Fibroblast of skin of left quadriceps (primary cell): ENCODE data around the gene EPHA2.

Source experiments
- DNase-seq, 2 experiments: peaks; one replicate each; pipeline ENCODE4 v3.0.0-alpha.2; 2013; ENCODE audit warnings: low read depth in 2 of 2

Gene EPHA2

GRCh38 chr1:16134906-16135305 is 21.0 kb downstream of the EPHA2 start:
- no peak for DNase-seq

GRCh38 chr1:16134066-16134801 is 21.6 kb downstream of the EPHA2 start:
- no peak for DNase-seq

GRCh38 chr1:16133007-16133961 is 22.6 kb downstream of the EPHA2 start:
- DNase-seq, result no peak

- no peak for DNase-seq
Observed at GRCh38 chr1:16132325-16132785, 23.5 kb downstream of the EPHA2 start.

- no peak for DNase-seq
Observed at GRCh38 chr1:16131636-16132324, 24.1 kb downstream of the EPHA2 start.

GRCh38 chr1:16130827-16131226 is 25.0 kb downstream of the EPHA2 start:
- DNase-seq, result no peak

GRCh38 chr1:16129921-16130543 is 25.8 kb downstream of the EPHA2 start:
- DNase-seq, result no peak

GRCh38 chr1:16129316-16129715 is 26.6 kb downstream of the EPHA2 start:
- no peak for DNase-seq

GRCh38 chr1:16128338-16128741 is 27.5 kb downstream of the EPHA2 start:
- DNase-seq, result no peak

- DNase-seq, result no peak
Observed at GRCh38 chr1:16127676-16128337, 28.1 kb downstream of the EPHA2 start.

GRCh38 chr1:16126743-16127515 is 28.9 kb downstream of the EPHA2 start:
- DNase-seq, result no peak

GRCh38 chr1:16126160-16126559 is 29.7 kb downstream of the EPHA2 start:
- DNase-seq, result no peak

- no peak for DNase-seq
Observed at GRCh38 chr1:16125483-16125882, 30.4 kb downstream of the EPHA2 start.

- no peak for DNase-seq
Observed at GRCh38 chr1:16125088-16125470, 30.8 kb downstream of the EPHA2 start.

- DNase-seq, result no peak
Observed at GRCh38 chr1:16124377-16125087, 31.3 kb downstream of the EPHA2 start.

GRCh38 chr1:16122916-16123315 is 33.0 kb downstream of the EPHA2 start:
- DNase-seq, result peak; percentile 86 to 89

GRCh38 chr1:16122350-16122881 is 33.5 kb downstream of the EPHA2 start:
- DNase-seq, result no peak

- no peak for DNase-seq
Observed at GRCh38 chr1:16120940-16121410, 34.9 kb downstream of the EPHA2 start.

- DNase-seq, result no peak
Observed at GRCh38 chr1:16120407-16120806, 35.5 kb downstream of the EPHA2 start.
